ENCODE results near the gene DKC1.

Gene DKC1

GRCh38 chrX:154761977-154762536, 607 bp upstream of the DKC1 start:
- no peak for DNase-seq (ENCODE audit: low read depth, low spot score)

GRCh38 chrX:154774622-154775021, 12.0 kb downstream of the DKC1 start:
- Histone ChIP-seq H3K9me3 (ENCODE audit: control insufficient read depth, insufficient read depth, low read length) (no peaks in the 10 kb centered on the region), H3K4me3 (ENCODE audit: low read length) (no peak overlapping the region), H3K27ac (ENCODE audit: low read length) (no peak overlapping the region), H3K36me3 (ENCODE audit: control insufficient read depth, insufficient read depth, low read length) (peaks cover 32% of the 10 kb centered on the region), H3K4me1 (ENCODE audit: control insufficient read depth, insufficient read depth, low read length) (no peaks in the 10 kb centered on the region), H3K27me3 (ENCODE audit: control insufficient read depth, insufficient read depth, low read length) (no peaks in the 10 kb centered on the region)
- no peak for DNase-seq (ENCODE audit: low read depth, low spot score)
- no CpG with 5 or more reads among the region's 5 CpGs for WGBS (ENCODE audit: insufficient coverage, insufficient read length)

More at GRCh38 chrX:154761977-154762536, 607 bp upstream of the DKC1 start:
- peaks cover 10% of the 10 kb centered on the region; the same call in 1 of the 2 replicates for H3K36me3 ChIP-seq (ENCODE audit: control insufficient read depth, insufficient read depth, low read length)
- H3K27me3 ChIP-seq (ENCODE audit: control insufficient read depth, insufficient read depth, low read length), result no peaks in the 10 kb centered on the region
- no peaks in the 10 kb centered on the region for H3K4me1 ChIP-seq (ENCODE audit: control insufficient read depth, insufficient read depth, low read length)
- no peaks in the 10 kb centered on the region for H3K9me3 ChIP-seq (ENCODE audit: control insufficient read depth, insufficient read depth, low read length)
- WGBS (ENCODE audit: insufficient coverage, insufficient read length), result no CpG with 5 or more reads among the region's 11 CpGs
- peak overlapping the region; percentile 33; the same call in 1 of the 2 replicates for H3K4me3 ChIP-seq (ENCODE audit: low read length)
- H3K27ac ChIP-seq (ENCODE audit: low read length), result no peak overlapping the region

- Histone ChIP-seq H3K4me3 (ENCODE audit: low read length) (no peak overlapping the region), H3K27me3 (ENCODE audit: control insufficient read depth, insufficient read depth, low read length) (no peaks in the 10 kb centered on the region), H3K36me3 (ENCODE audit: control insufficient read depth, insufficient read depth, low read length) (peaks cover 29% of the 10 kb centered on the region), H3K4me1 (ENCODE audit: control insufficient read depth, insufficient read depth, low read length) (no peaks in the 10 kb centered on the region), H3K9me3 (ENCODE audit: control insufficient read depth, insufficient read depth, low read length) (no peaks in the 10 kb centered on the region), H3K27ac (ENCODE audit: low read length) (no peak overlapping the region)
- no CpG with 5 or more reads among the region's 15 CpGs for WGBS (ENCODE audit: insufficient coverage, insufficient read length)
- DNase-seq (ENCODE audit: low read depth, low spot score), result no peak
These were observed 13.0 kb downstream of the DKC1 start for GRCh38 chrX:154775419-154776349.

GRCh38 chrX:154776753-154777152, 14.1 kb downstream of the DKC1 start:
- Histone ChIP-seq H3K4me3 (ENCODE audit: low read length) (no peak overlapping the region), H3K27me3 (ENCODE audit: control insufficient read depth, insufficient read depth, low read length) (no peaks in the 10 kb centered on the region), H3K4me1 (ENCODE audit: control insufficient read depth, insufficient read depth, low read length) (no peaks in the 10 kb centered on the region), H3K36me3 (ENCODE audit: control insufficient read depth, insufficient read depth, low read length) (peaks cover 29% of the 10 kb centered on the region), H3K27ac (ENCODE audit: low read length) (no peak overlapping the region), H3K9me3 (ENCODE audit: control insufficient read depth, insufficient read depth, low read length) (no peaks in the 10 kb centered on the region)
- no CpG with 5 or more reads among the region's 2 CpGs for WGBS (ENCODE audit: insufficient coverage, insufficient read length)
- DNase-seq (ENCODE audit: low read depth, low spot score), result no peak

- Histone ChIP-seq H3K27ac (ENCODE audit: low read length) (no peak overlapping the region), H3K36me3 (ENCODE audit: control insufficient read depth, insufficient read depth, low read length) (peaks cover 25% of the 10 kb centered on the region), H3K27me3 (ENCODE audit: control insufficient read depth, insufficient read depth, low read length) (no peaks in the 10 kb centered on the region), H3K4me1 (ENCODE audit: control insufficient read depth, insufficient read depth, low read length) (no peaks in the 10 kb centered on the region), H3K4me3 (ENCODE audit: low read length) (no peak overlapping the region), H3K9me3 (ENCODE audit: control insufficient read depth, insufficient read depth, low read length) (no peaks in the 10 kb centered on the region)
- no CpG with 5 or more reads among the region's 4 CpGs for WGBS (ENCODE audit: insufficient coverage, insufficient read length)
- no peak for DNase-seq (ENCODE audit: low read depth, low spot score)
These were observed 16.6 kb downstream of the DKC1 start for GRCh38 chrX:154779261-154779660.

- no peaks in the 10 kb centered on the region for H3K9me3 ChIP-seq (ENCODE audit: control insufficient read depth, insufficient read depth, low read length)
- H3K4me1 ChIP-seq (ENCODE audit: control insufficient read depth, insufficient read depth, low read length), result no peaks in the 10 kb centered on the region
- no peak overlapping the region for H3K27ac ChIP-seq (ENCODE audit: low read length)
- no peak overlapping the region for H3K4me3 ChIP-seq (ENCODE audit: low read length)
- no CpG with 5 or more reads among the region's 9 CpGs for WGBS (ENCODE audit: insufficient coverage, insufficient read length)
- H3K27me3 ChIP-seq (ENCODE audit: control insufficient read depth, insufficient read depth, low read length), result no peaks in the 10 kb centered on the region
- DNase-seq (ENCODE audit: low read depth, low spot score), result no peak
- H3K36me3 ChIP-seq (ENCODE audit: control insufficient read depth, insufficient read depth, low read length), result peaks cover 8% of the 10 kb centered on the region
These were observed 18.3 kb downstream of the DKC1 start for GRCh38 chrX:154780968-154781367.

- H3K4me1 ChIP-seq (ENCODE audit: control insufficient read depth, insufficient read depth, low read length), result no peaks in the 10 kb centered on the region
- no peaks in the 10 kb centered on the region for H3K27me3 ChIP-seq (ENCODE audit: control insufficient read depth, insufficient read depth, low read length)
- no peak overlapping the region for H3K27ac ChIP-seq (ENCODE audit: low read length)
- H3K4me3 ChIP-seq (ENCODE audit: low read length), result no peak overlapping the region
- no peak for DNase-seq (ENCODE audit: low read depth, low spot score)
- H3K36me3 ChIP-seq (ENCODE audit: control insufficient read depth, insufficient read depth, low read length), result no peaks in the 10 kb centered on the region
- WGBS (ENCODE audit: insufficient coverage, insufficient read length), result no CpG with 5 or more reads among the region's 13 CpGs
- no peaks in the 10 kb centered on the region for H3K9me3 ChIP-seq (ENCODE audit: control insufficient read depth, insufficient read depth, low read length)
These were observed 21.7 kb downstream of the DKC1 start for GRCh38 chrX:154784149-154784995.

GRCh38 chrX:154785716-154786115, 23.1 kb downstream of the DKC1 start:
- H3K27ac ChIP-seq (ENCODE audit: low read length), result no peak overlapping the region
- H3K4me3 ChIP-seq (ENCODE audit: low read length), result no peak overlapping the region
- no peaks in the 10 kb centered on the region for H3K4me1 ChIP-seq (ENCODE audit: control insufficient read depth, insufficient read depth, low read length)
- no peaks in the 10 kb centered on the region for H3K36me3 ChIP-seq (ENCODE audit: control insufficient read depth, insufficient read depth, low read length)
- DNase-seq (ENCODE audit: low read depth, low spot score), result no peak
- WGBS (ENCODE audit: insufficient coverage, insufficient read length), result no CpG with 5 or more reads among the region's 6 CpGs
- H3K9me3 ChIP-seq (ENCODE audit: control insufficient read depth, insufficient read depth, low read length), result no peaks in the 10 kb centered on the region
- no peaks in the 10 kb centered on the region for H3K27me3 ChIP-seq (ENCODE audit: control insufficient read depth, insufficient read depth, low read length)

GRCh38 chrX:154791467-154791866, 28.8 kb downstream of the DKC1 start:
- no CpG with 5 or more reads among the region's 4 CpGs for WGBS (ENCODE audit: insufficient coverage, insufficient read length)
- Histone ChIP-seq H3K27ac (ENCODE audit: low read length) (no peak overlapping the region), H3K4me1 (ENCODE audit: control insufficient read depth, insufficient read depth, low read length) (no peaks in the 10 kb centered on the region), H3K4me3 (ENCODE audit: low read length) (no peak overlapping the region), H3K36me3 (ENCODE audit: control insufficient read depth, insufficient read depth, low read length) (no peaks in the 10 kb centered on the region), H3K27me3 (ENCODE audit: control insufficient read depth, insufficient read depth, low read length) (no peaks in the 10 kb centered on the region), H3K9me3 (ENCODE audit: control insufficient read depth, insufficient read depth, low read length) (no peaks in the 10 kb centered on the region)
- DNase-seq (ENCODE audit: low read depth, low spot score), result no peak

GRCh38 chrX:154791939-154792338, 29.3 kb downstream of the DKC1 start:
- WGBS (ENCODE audit: insufficient coverage, insufficient read length), result no CpG with 5 or more reads among the region's 8 CpGs

More at GRCh38 chrX:154791939-154792338, 29.3 kb downstream of the DKC1 start:
- H3K27ac ChIP-seq (ENCODE audit: low read length), result no peak overlapping the region
- H3K4me1 ChIP-seq (ENCODE audit: control insufficient read depth, insufficient read depth, low read length), result no peaks in the 10 kb centered on the region
- DNase-seq (ENCODE audit: low read depth, low spot score), result no peak
- H3K9me3 ChIP-seq (ENCODE audit: control insufficient read depth, insufficient read depth, low read length), result no peaks in the 10 kb centered on the region
- no peak overlapping the region for H3K4me3 ChIP-seq (ENCODE audit: low read length)
- no peaks in the 10 kb centered on the region for H3K27me3 ChIP-seq (ENCODE audit: control insufficient read depth, insufficient read depth, low read length)
- H3K36me3 ChIP-seq (ENCODE audit: control insufficient read depth, insufficient read depth, low read length), result no peaks in the 10 kb centered on the region
